ENCODE data around the gene SSX3.
"Not testable (repeated sequence)": the region's sequence is repeated elsewhere in the genome, so short reads cannot be mapped to it uniquely, and the experiment has no call there.

DNA sequence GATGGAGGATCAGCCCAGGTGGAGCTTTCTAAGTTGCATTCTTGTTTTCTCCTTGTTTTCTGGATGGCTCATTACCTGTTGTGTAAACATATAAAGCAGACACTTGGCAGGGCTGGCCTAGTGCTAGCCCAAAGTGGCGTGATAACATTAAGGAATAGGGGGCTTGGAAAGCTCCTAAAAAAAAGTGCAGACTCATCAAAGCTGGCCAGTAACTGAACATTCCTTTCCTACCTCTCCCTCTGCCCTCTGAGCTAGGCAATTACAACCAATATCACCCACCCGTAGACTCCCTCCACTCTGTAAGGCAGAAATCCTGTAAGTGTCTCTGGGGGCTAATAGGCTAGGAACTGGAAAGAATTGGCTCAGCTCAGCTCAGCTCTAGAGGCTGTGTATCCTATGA, 42.5 kb downstream of the SSX3 start:
- TF ChIP-seq, protein P1, sequence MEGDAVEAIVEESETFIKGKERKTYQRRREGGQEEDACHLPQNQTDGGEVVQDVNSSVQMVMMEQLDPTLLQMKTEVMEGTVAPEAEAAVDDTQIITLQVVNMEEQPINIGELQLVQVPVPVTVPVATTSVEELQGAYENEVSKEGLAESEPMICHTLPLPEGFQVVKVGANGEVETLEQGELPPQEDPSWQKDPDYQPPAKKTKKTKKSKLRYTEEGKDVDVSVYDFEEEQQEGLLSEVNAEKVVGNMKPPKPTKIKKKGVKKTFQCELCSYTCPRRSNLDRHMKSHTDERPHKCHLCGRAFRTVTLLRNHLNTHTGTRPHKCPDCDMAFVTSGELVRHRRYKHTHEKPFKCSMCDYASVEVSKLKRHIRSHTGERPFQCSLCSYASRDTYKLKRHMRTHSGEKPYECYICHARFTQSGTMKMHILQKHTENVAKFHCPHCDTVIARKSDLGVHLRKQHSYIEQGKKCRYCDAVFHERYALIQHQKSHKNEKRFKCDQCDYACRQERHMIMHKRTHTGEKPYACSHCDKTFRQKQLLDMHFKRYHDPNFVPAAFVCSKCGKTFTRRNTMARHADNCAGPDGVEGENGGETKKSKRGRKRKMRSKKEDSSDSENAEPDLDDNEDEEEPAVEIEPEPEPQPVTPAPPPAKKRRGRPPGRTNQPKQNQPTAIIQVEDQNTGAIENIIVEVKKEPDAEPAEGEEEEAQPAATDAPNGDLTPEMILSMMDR (conservative IDR thresholded peaks at IDR 0.05) = not testable (repeated sequence)
- not testable (repeated sequence) for TF ChIP-seq EZH2 (IDR thresholded peaks at IDR 0.05; ENCODE audit: low read depth)
